GM18951 (cell line): ENCODE measurements around the gene DOLPP1.

Source experiments
- POLR2A ChIP-seq: IDR thresholded peaks from 4 replicates; pipeline ENCODE4 v1.6.1; 2011; ENCODE audit warnings: mild to moderate bottlenecking; ENCODE audit not compliant: insufficient read length, insufficient read depth; ENCODE audit errors: extremely low read depth
- in situ Hi-C: fragments of 300-500 bp; cut with MboI; formaldehyde crosslinking; loops from one replicate; pipeline ENCODE4 v1.12.0; 2022; ENCODE audit warnings: low sequenced_read_pairs, mixed read lengths, inconsistent platforms; ENCODE audit not compliant: unreplicated experiment

The DOLPP1 gene

GRCh38 chr9:129071526-129072126 lies 9.3 kb upstream of the DOLPP1 start:
- in situ Hi-C loops, result no loop called here
- no peak for TF ChIP-seq POLR2A

- in situ Hi-C loops, result no loop called here
- no peak for TF ChIP-seq POLR2A
These were observed 8.7 kb upstream of the DOLPP1 start for GRCh38 chr9:129072171-129072570.

GRCh38 chr9:129073404-129073803 lies 7.5 kb upstream of the DOLPP1 start:
- TF ChIP-seq POLR2A, result no peak
- in situ Hi-C loops, result no loop called here

GRCh38 chr9:129074106-129074505 lies 6.8 kb upstream of the DOLPP1 start:
- TF ChIP-seq POLR2A, result no peak
- in situ Hi-C loops, result no loop called here

- no peak for TF ChIP-seq POLR2A
- in situ Hi-C loops, result no loop called here
These were observed 4.8 kb upstream of the DOLPP1 start for GRCh38 chr9:129075996-129076639.

- in situ Hi-C loops, result no loop called here
- TF ChIP-seq POLR2A, result no peak
These were observed 4.3 kb upstream of the DOLPP1 start for GRCh38 chr9:129076640-129077037.

- in situ Hi-C loops, result no loop called here
- no peak for TF ChIP-seq POLR2A
These were observed 3.7 kb upstream of the DOLPP1 start for GRCh38 chr9:129077236-129077635.

- in situ Hi-C loops, result no loop called here
- no peak for TF ChIP-seq POLR2A
These were observed 2.0 kb upstream of the DOLPP1 start for GRCh38 chr9:129078691-129079503.

GRCh38 chr9:129079829-129080228 lies 1.1 kb upstream of the DOLPP1 start:
- TF ChIP-seq POLR2A, result no peak
- in situ Hi-C loops, result no loop called here

- no peak for TF ChIP-seq POLR2A
These were observed 662 bp upstream of the DOLPP1 start for GRCh38 chr9:129080298-129080600.

GRCh38 chr9:129081388-129081904 lies 535 bp downstream of the DOLPP1 start:
- in situ Hi-C loops, result no loop called here
- TF ChIP-seq POLR2A, result no peak

More at GRCh38 chr9:129080298-129080600, 662 bp upstream of the DOLPP1 start:
- in situ Hi-C loops, result no loop called here

- no peak for TF ChIP-seq POLR2A
- in situ Hi-C loops, result no loop called here
These were observed 3.2 kb downstream of the DOLPP1 start for GRCh38 chr9:129084087-129084486.

GRCh38 chr9:129089246-129089645 lies 8.3 kb downstream of the DOLPP1 start:
- no peak for TF ChIP-seq POLR2A
- in situ Hi-C loops, result no loop called here
